HG03457 (cell line): Measurements from ENCODE around the gene PTS.

Experiments used
- ATAC-seq: cut with Tn5 transposase; IDR thresholded peaks from one replicate; pipeline ENCODE4 v1.9.1; 2021; ENCODE audit warnings: moderate number of reproducible peaks; ENCODE audit not compliant: unreplicated experiment

PTS gene

DNA sequence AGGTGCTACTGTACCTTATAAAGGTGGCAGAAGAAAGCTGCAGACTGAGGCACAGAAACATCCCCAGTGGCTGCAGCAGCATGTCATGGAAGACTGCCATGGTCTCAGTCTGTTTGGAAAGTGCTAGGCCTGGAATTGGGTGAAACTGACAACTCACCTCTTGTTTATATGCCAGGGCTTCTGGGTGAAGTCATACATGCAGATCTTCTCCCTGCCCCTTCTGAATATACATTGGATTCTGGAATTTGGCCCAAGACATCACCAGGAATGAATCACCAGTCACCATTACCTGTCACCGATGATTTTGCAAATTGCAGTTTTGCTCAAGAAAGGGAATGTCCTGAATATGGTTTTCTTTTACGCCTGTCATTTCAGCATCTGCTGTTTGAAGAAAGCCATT is 34.3 kb downstream of the PTS start, which contains the start of gene PLET1:
PLET1 (minus strand) TSS at position 371 of the 400 bp plus-strand sequence; CDS start at position 100, 271 bp downstream.
- ATAC-seq: no peak

DNA sequence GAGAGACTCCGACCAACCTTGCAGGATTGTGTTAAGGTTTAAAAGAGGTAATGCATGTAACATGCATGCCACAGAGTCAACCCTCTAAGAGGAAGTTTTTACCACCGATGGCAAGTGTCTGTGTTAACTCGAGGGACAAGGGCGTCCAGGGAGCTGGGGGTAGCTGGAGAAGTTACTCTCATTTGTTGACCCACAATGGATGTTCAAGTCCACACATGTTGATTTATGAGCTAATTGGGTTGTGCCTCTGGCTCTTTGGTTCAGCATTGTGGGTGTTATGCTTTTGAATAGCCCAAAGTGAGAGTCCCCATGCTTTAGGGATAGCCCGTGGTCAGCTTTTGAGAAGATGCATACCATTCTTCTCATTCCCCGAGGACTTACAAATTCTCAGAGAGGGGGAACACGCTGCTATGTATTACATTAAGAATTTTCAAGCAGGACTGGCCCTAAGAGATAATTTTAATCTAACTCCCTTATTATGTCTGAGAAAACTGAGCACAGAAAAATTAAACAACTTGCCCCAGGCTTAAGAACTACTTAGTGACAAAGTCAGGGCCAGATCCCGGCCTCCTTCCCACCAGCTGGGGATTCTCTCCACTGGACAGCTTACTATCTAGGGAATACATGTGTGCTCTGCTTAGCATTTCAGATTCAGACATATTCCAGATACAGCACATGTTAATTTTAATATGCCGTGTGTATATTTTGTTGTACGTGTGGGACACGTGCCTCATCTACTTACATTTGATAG is 39.6 kb downstream of the PTS start:
- ATAC-seq: no peak

DNA sequence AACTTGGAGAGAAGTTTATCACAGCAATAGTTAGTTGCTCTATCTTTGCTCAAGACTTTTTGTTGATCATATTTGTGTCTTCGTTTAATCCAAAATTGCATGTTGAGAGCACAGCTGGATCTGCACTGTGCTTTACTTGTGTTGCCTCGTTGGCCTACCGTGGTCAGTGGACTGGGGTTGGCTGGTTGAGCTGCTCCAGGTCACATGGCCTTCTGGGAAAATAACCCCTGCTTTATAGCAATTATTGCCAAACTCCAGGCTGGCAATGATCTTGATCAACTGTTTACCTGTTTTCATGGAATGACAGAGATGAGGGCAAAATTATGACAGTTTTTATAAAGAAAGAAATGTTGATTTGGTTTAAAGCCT is 40.2 kb downstream of the PTS start:
- ATAC-seq: no peak

DNA sequence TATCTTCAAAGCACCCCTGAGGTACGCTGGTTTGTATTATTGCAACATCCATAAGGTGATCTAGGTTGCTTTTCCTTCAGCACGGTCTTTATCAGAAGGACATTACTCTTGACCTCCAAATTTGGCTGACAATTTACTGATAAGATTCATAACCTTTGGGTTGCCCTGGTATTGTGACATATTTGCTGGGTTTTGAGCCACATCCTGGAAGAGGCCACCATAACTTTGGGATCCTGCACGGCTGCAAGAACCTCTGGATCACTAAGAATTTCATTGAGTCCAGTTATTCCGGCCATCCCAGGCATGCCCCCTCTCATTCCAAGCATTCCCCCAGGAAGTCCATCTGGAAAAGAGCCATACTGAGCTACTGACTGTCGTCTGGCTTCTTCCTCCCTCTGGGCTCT is 41.0 kb downstream of the PTS start:
- no peak for ATAC-seq

DNA sequence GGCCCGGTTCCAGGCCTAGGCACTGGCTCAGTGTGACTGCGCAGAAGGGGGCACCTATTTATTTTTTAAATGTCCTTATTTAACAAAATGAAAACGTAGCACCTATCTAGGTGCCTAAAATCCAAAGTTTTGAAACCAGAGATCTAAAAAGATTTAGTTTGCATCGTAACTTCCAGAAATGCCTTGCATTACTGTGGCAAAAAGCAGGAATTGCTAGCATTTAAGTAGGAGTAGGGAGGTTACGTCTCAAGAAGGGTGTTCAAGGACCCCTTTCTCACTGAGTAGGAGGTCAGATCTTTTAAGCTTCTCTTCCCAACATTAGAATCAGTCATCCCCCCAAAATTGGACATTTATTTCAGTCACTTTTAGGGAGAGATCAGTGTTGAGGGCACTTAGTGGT is 42.2 kb downstream of the PTS start:
- no peak for ATAC-seq

DNA sequence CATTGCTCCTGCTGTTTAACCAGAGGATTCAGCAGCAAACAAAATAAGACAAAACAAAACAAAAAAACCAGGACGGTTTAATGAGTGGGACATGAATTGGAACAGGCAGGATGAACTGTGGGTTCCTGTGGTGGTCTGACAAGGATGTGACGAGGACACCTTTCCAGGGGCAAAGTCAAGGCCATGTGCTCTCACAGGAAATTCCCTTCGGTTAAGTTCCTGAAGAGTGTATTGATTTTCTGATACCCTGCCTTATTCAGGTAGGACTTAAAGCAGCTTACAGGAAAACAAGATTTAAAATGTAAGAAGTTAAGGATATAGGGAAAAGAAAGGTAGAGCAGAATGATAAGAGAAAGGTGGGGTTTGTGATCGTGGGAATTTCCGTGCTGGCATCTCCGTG is 42.9 kb downstream of the PTS start:
- no peak for ATAC-seq

DNA sequence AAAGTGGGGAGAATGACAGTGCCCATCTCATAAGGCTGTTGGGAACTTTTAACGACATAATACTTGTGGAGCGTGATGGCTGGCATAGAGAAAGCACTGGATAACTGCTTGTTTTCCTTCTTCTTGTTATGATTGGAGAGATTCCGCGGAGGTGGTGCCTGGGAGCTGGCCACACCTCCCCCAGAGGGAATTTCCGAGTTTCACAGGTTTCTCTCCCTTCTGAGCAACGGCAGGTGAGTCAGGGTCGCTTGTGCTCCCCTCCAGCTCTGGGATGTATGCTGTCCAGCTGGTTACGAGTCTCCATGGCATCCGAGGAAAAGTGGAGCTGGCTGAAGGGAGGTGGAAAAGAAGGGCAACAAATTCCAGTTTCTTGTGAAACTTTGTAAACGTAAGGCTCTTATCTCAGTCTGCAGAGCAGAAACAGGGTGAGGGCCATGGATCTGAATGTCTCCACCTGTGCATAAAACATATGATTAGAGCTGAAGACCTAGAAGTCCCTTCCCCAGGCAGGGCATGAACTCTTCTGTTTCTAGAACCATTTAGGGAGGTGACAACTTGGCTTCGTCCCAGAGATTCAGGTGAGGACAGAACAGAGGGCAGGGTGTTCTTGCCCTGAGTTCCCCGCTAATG is 44.4 kb downstream of the PTS start:
- ATAC-seq: no peak

DNA sequence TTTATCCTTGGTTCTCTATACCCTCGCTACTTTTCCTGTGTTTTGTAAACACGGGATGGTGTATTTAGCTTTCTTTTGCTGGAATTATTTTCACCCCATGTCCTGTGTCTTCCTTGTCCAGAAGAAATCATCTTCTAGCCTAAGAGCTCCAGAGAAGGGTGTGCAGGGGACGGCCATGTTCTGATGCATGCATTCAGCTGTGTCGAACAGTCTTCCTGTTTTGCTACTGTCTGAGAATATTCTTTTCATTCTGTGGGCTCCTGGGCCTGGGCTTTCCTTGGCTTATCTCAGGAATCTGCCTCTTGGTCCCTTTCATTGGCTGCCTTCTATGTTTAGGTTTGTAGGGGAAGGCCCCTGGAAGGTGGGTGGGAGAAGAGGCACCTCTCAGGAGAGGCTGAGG is 45.0 kb downstream of the PTS start:
- ATAC-seq: no peak

DNA sequence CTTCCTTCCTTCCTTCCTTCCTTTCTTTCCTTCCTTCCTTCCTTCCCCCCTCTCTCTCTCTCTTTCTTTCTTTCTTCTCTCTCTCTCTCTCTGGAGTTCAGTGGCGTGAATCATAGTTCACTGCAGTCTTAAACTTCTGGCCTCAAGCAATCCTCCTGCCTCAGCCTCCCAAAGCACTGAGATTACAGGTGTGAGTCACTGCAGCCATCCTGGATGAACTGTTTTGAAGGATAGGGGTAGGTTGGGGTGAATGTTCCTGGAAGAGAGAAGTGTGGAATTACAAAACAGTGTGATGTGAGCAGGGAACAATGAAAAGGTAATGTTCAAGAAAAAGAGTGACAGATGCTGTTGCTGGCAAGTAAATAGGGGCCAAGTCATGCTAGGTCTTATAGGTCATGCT is 46.8 kb downstream of the PTS start:
- no peak for ATAC-seq

DNA sequence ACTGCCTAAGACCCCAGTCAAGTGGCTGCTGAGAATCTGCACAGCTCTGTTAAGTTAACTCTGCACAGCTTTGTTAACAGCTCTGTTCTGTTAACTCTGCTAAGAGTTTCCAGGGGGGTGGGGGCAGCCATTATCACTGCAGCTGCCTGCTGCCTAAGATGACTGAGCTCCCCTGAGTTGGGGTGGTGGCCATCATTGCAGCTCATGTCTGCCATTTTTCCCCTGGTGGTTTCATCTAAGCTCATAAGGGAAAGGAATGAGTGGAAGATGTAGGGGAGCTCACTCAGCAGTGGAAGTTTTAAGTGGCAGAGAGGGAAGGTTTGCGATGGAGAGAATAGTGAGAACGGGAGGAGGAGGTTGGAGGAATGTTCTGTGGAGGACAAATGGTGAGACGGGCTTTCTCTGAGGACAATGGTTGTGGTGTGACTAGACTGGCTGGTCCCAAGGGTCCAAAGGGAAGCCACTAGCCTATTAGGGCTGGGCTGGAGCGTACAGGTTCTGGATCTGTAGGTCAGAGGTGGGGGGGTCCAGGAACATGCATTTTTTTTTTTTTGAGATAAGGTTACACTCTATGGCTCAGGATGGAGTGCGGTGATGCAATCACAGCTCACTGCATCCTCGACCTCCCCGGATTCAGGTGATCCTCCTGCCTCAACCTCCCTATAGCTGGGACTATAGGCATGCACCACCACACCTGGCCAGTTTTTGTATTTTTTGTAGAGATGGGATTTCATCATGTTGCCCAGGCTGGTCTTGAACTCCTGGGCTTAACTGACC is 48.0 kb downstream of the PTS start:
- ATAC-seq: no peak

DNA sequence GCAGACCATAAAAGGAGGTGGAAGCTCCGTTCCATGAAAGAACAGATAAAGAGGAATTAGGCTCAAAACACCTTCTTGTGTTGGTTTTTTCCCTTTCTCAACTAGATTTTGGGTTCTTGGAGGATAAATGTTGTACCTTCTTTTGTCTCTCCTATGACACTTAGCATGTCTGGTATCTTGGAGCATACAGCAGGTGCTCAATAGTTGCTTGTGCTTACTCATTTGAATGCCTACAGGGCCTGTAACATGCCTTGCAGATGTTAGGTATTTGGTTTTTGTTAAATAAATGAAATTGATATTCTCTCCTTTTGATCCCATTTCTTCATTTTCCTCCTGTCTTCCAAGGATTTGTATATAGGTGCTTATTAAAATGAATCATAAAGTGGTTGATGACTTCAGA is 50.8 kb downstream of the PTS start:
- ATAC-seq: no peak

DNA sequence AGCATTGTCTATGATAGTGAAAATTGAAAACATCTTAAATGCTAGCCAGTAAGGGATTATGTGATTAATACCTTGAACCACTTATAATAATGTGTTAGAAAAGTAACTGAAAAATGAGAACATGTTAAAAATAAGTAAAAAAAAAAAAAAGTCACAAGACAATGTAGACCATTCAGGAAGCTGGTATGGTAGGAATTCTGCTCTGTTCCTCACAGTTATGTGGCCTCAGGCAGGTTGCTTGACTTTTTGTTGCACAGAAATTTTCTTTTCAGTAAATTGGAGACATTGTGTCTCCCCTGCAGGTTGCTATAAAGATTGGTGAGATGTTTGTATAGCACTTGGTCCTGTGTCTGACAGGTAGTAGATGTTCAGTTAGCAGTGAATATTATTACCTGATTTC is 51.7 kb downstream of the PTS start:
- no peak for ATAC-seq

DNA sequence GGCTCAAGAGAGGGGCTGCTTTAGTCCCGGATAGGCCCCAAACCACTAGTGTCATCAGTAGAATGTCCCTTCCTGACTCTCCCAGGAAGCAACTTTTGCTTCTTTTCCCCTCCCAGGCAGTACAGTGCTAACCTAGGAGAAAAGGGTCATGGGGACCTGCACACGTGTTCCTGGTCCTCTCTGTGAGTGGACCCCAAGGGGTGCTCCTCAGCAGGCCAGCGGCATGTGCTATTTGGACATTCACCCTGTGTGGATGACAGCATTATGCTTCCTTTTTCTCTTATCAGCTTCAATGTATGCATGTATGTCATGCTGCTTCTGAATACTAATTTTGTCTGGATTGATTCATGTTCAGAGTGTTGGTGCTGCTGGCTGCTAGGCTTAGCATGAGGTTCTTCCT is 52.6 kb downstream of the PTS start:
- no peak for ATAC-seq

DNA sequence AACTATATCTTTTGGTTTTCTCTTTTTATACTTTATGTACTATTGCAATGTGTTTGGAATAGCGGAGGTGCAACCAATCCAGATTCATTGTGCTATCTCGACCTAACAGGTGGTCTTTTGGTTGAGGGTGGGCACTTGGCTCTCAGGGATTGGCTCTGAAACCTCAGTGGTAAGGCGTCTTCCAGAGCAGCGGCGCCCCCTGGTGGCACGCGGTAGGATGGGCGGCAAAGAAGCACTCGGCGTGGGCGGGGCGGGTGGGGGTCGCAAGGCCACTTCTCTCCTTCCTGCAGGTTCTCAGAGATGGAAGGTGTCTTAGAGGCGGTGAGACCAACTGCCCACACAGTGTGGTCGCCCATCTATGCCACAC is 53.7 kb downstream of the PTS start:
- ATAC-seq: no peak

DNA sequence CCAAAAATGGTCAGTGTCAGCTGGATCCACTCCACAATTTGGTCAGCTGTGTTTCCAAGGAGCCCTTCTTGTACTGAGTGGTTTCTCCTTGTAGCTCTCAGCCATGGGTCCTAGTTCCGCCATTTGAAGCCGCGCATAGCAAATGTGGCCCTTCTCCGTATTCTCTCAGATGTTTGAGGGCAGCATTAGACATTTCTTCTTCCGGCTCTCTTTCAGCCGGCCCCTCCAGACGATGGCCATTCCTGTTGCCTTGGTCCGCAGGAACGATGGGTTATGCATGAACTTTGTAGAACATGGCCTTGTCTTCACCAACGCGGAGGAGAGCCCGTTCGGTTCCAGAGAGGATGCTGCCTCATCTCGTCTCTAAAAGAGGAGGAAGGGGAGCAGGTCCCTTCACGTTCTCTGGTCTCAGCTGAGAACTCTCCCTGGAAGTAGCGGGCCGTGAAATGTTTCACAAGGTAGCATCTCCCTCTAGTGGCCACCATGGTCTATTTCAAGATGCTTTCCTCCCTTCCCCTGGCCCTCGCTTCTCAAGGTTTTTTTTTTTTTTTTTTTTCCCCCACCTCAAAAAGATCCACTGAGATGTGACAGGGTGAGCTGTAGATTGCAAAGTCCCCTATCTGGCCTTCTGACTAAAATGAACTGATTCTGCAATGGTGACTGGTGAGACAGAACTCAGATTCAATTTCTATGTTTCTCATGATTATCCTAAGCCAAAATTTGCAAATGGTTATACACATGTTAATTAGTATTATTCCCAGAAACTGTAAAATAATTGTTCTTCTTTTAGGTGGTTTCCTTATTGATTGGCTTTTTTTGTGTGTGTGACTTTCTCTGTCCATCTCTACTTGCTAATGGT is 54.3 kb downstream of the PTS start:
- no peak for ATAC-seq

DNA sequence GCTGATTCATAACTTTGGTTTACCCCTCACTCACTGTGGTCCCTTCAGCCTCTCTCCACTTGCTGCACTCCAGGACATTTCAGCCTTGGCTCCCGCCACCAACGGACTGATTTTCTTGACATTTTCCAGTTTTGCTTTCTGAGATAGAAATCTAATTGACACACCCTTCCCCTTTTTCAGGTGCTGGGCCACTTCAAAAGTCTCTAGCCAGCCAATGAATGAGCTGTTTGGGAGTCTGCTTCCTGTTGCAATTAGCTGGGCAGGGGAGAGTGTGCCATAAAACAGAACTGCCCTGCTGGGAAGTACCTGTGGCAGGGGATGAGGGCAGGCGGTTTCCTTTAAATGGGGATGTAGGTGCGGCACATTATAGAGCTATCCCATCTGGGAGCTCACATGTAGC is 55.5 kb downstream of the PTS start:
- no peak for ATAC-seq
